HG03097 (cell line): ENCODE data around the gene HMOX2.

Experiments
- ATAC-seq: cut with Tn5 transposase; IDR thresholded peaks from one replicate; pipeline ENCODE4 v1.9.1; 2021; ENCODE audit not compliant: unreplicated experiment, low FRiP score

The HMOX2 gene, protein sequence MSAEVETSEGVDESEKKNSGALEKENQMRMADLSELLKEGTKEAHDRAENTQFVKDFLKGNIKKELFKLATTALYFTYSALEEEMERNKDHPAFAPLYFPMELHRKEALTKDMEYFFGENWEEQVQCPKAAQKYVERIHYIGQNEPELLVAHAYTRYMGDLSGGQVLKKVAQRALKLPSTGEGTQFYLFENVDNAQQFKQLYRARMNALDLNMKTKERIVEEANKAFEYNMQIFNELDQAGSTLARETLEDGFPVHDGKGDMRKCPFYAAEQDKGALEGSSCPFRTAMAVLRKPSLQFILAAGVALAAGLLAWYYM

DNA sequence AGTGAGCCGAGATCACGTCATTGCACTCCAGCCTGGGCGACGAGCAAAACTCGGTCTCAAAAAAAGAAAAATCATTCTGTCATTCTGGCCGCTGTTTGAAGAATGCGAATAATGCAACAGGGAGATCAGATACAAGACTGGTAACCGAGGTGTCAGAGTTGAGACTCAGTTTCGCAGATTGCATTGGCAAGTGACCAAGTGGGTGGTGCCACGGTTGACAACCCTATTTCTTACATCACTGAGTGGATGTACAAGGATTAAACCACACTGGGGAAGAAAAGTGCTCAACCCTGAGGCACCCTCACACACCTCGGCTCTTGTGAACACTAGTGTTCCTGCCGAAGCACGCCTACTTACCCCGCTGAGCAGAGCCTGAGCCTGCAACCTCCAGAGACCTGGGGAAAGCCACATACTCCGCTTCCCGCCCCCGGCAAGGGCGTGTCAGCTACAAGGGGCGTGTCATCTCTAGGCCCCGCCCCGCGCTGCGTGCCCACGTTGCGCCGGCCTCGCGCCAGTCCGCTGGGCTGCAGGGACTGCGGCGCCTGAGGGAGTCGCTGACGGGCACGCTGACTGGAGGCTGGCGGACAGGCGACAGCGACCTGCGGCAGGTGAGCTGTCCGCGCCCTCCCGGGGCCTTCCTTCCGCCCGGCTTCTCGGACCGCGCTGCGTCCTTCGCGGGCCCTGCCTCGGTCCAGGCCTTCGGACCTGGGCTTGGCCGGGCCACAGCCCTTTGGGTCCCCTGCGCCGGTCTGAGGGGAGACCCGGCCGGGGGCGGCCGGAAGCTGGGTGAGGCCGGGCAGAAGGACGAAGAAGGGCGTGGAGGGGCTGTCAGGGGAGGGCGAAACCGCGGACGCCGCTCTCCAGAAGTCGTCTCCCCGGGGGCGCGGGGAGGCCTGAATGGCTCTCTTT, at the start of gene HMOX2:
Gene HMOX2 (plus strand): TSS at position 519 of the 909 bp plus-strand sequence. CDS start 29,127 bp downstream, outside the sequence.
- ATAC-seq, result peak; percentile 84

DNA sequence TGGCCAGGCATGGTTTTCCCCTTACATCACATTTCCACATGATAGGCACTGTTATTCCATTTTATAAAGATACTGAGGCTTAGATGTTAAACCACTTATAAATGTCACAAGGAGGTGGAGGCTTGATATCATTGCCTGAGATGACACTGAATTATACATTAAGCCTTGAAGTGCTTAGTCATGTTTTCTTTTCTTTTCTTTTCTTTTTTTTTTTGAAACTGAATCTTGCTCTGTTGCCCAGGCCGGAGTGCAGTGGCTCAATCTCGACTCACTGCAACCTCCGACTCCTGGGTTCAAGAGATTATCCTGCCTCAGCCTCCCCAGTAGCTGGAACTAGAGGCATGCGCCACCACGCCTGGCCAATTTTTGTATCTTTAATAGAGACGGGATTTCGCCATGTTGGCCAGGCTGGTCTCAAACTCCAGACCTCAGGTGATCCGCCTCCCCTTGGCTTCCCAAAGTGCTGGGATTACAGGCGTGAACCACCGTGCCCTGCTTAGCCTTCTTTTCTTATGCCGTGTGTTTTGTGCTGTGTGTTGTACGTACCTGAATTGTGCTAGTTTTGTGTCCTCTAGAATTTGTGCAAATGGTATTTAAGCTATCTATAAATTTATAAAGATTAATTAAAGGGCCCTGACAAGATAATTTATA, 49.4 kb upstream of the HMOX2 start:
- ATAC-seq, result no peak

DNA sequence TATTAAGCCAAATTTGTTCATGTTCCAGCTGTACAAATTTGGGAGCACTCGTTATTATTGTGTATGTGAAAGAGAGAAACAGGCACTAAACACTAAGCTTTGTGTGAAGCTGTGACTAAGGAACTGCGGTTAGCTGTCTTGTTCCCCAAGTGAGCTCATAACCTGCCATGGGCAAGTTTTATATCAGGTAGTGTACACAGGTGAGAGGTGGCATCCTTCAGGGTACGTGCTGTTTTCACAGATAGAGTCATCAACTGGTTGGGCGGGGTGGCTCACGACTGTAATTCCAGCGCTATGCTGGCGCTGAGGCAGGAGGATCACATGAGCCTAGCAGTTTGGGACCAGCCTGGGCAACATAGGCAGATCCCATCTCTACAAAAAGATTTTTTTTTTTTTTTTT, 47.7 kb upstream of the HMOX2 start:
- ATAC-seq, result no peak

DNA sequence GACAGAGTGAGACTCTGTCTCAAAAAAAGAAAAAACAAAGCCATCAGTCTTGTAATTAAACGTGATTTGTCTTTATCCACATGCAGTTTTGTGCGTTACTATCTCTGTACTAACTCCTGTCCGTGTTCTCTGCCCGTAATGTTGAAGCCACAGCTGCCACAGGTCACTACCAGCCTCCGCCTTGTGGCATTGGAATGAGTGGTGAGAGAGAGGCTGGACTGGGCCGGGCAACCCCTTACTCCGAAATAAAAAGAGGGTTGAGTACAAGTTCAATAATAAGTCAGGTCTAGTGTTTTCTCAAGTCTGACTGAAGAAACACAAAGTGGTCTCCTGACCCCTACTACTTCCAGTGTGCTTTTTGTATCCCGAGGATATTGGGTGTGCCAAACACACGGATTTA, 45.2 kb upstream of the HMOX2 start:
- no peak for ATAC-seq

DNA sequence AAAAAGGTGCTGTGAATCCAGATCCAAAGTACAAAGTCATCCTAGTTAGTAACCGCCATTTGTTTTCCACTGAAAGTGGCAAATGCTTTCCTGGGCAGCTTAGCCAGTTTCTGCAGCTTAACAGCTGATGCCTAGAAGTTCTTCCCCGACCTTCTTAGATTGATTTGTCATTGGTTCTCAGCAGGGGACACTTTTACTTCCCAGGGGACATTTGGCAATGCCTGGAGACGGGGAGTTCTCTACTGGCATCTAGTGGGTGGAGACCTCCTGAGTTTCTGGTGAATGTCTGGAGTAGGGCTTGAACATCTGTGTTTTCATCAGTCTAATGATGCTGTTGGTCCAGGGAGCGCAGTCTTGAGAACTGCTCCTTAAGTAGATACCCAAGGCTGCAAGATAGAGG, 43.0 kb upstream of the HMOX2 start:
- ATAC-seq, result no peak

DNA sequence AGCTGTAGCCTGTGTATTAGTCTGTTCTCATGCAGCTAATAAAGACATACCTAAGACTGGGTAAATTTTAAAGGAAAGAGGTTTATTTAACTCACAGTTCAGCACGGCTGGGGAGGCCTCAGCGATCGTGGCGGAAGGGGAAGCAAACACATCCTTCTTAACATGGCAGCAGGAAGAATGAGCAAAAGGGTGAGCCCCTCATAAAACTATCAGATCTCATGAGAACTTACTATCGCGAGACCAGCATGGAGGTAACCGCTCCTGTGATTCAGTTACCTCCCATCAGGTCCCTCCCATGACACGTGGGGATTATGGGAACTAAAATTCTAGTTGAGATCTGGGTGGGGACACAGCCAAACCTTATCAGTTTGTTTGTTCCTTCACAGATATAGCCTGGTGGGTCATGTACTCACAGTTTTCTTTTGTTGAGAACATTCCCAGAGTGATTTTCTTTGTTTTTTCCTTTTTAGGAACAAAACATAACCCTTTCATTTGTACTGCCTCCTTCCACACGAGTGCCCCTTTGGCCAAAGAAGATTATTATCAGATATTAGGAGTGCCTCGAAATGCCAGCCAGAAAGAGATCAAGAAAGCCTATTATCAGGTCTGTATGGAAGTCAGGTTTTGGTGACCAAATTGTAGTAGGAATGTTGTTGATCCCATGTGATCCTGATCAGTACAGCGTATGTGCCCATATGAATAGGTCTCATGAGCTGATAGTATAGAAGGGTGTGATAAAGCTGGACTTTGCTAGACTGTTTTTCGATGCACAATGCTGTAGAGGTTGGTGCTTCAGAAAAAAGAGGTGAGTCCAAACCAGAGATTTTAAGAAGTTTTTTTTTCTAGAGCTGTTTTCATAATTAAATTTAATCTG, 42.0 kb upstream of the HMOX2 start:
- ATAC-seq, result no peak

DNA sequence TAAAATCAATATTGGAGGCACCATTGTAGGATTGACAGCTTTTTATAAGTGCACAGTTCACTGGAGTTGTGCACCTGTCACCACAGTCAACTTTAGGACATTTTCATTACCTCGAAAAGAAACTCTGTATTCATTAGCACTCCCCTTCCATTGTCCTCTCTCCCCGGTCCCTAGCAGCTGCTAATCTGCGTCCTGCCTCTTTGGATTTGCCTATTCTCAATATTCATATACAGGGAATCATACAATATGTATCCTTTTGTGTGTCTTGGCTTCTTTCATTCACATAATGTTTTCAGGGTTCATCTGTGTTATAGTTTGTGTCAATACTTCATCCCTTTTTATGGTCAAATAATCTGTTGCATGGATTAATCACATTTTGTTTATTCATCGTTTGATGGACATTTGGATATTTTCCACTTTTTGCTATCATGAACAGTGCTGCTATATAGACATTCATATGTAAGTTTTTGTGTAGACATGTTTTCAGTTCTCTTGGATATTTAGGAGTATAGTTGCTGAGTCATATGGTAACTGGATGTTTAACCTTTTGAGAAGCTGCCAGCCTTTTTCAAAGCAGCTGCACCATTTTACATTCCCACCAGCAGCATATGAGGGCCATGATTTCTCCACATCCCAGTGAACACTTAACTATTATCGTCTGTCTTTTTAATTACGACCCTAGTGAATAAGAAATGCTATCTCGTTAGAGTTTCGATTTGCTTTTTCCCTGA, 40.7 kb upstream of the HMOX2 start:
- no peak for ATAC-seq

DNA sequence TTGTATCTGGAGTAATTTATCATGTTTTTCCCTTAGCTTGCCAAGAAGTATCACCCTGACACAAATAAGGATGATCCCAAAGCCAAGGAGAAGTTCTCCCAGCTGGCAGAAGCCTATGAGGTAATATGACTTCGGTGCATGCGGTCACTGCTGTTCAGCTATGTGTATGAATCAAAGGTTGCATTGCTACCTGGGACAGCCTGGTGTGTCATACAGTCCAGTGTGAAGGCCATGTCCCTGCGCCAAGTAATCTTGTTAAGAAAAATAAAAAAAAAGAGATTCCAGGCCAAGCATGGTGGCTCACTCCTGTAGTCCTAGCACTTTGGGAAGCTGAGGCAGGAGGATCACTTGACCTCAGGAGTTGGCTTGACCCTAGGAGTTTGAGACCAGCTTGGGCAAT, 38.8 kb upstream of the HMOX2 start:
- no peak for ATAC-seq

DNA sequence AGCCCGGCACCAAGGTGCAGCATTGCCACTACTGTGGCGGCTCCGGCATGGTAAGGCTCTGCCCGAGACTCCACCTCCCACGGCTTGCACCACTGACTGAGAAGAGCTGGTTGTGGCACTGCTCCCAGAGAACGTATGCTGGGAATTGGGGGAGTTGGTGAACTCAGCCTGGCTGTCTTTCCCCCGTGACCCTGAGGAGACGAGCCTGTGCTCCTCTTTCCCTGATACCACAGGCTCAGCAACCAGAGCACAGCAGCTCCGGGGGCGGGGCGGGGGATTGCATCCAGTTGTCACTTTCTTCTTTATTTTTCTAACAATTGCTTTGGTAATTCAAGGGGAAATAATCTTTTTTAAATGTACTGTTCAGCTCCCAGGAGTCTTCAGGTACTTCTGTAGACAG, 33.8 kb upstream of the HMOX2 start:
- ATAC-seq, result no peak

DNA sequence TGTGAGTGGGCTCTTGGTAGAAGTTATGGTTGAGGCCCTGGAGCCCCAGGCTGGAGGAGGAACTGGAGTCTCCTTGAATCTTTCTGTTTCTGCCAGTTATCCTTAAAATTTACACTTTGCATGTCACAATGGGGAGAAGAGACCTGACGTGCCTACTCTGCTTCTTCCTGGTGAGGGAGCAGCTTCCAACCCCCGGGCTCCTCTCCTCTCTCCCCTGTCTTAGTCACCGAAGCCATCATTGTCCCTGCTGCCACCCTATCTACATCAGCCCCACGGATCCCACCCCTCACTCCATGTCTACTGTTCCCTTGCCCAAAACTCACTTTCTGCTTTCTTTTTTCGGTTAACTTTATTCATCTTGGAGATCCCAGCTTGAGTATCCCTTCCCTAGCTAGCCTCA, 32.9 kb upstream of the HMOX2 start:
- no peak for ATAC-seq

DNA sequence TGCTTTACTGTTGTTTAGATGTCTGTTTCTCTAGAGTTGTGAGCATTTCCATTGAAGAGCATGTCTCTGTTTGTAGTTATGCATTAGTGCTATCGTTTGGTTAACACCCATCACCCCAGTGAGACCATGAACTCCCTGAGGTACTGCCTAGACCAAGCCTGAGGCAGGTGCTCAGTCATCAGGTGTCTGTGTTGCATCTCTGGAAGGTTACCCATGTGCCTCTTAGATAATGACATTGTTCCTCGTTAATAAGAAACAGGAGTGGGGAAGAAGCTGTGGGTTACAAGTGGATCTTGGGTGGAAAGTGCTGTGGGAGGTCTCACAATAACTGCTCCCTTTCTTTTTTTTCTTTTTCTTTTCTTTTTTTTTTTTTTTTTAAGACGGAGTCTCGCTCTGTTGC, 32.2 kb upstream of the HMOX2 start:
- no peak for ATAC-seq

DNA sequence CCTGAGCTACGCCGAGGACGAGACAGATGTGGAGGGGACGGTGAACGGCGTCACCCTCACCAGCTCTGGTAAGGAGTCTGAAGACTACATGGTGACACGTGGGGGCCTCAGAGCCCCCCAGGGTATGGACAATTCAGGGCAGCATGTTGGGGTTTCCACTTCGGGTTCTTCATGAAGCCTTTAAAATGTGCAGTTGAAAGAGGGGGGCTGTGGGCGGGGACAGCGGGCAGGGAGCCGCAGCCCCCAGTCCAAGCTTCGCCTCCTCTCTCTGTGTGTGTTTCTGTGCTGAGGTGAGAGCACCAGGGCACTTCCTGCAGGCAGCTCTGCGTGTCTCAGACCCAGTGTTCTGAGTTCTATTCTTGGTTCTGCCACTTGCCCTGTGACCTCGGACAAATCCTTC, 25.8 kb upstream of the HMOX2 start:
- ATAC-seq, result no peak

DNA sequence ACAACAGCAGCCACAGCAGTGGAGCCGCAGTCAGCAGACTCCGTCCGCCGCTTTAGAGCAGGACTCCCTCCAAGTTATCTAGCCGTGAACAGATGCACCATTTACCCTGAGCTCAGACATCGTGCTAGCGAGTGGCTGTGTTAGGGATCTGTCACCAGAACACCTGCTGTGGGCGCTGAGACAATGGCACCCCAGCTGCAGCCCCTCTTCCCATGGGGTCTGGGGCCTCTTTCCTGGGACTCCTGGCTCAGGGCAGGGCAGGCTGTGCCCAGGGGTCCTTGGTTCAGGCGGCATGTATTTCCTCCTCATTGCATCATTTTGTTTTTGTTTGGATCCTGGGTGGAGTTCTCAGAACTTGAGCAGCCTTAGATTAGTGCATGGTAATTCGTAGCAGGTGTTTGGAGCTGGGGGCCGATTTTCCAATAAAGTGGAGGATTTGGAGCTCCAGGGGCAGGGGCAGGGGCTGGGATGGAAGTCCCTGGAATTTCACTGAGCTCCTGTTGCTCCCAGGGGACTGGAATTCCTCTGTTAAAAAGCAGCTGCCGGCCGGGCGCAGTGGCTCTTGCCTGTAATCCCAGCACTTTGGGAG, 25.2 kb upstream of the HMOX2 start:
- no peak for ATAC-seq

DNA sequence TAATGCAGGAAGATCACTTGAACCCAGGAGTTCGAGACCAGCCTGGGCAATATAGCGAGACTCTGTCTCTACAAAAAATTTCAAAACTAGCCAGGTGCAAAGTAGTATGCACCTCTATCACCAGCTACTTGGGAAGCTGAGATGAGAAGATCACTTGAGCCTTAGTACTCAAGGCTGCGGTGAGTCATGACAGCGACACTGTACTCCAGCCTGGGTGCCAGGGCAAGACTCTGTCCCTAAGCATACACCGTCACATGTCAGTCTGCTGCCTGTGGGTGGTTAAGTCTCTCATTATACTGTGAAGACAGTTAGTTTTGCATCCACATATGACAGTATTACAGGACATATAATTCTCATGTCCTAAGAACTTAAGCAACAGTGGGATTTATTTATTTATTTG, 23.5 kb upstream of the HMOX2 start:
- no peak for ATAC-seq

DNA sequence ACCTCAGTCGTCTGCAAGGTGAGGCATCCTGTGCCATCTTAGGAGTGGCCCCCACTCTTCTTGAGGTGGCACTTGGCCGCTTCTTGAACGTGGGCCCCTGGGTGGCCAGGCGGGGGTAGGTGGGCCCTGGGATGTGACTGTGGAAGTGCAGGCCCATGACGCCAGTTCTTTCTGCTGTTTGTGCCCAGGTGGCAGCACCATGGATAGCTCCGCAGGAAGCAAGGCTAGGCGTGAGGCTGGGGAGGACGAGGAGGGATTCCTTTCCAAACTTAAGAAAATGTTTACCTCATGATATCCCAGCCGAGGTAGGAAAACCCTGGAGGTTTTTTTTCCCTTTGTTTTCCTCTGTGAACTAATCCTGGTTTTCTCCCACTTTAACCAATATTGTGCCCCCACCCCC, 21.6 kb upstream of the HMOX2 start:
- ATAC-seq, result no peak

DNA sequence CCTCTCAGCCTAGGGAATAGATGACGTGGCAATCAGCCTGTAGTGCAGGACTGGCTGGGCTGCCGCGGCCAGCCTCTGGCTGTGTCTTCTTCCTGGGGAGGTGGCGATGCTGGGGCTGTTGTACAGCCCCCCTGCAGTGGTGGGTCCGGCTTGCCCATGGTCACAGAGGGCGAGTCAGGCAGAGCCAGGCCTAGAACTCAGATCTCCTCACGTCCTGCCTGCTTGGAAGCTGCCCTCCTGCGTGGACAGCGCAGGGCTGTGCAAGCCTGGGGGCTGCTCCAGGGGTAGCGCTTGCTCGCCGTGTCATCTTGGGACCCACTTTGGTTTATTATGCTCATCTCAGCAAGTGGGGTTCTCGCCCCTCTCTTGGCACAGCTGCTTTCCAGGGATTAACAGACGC, 21.1 kb upstream of the HMOX2 start:
- no peak for ATAC-seq

DNA sequence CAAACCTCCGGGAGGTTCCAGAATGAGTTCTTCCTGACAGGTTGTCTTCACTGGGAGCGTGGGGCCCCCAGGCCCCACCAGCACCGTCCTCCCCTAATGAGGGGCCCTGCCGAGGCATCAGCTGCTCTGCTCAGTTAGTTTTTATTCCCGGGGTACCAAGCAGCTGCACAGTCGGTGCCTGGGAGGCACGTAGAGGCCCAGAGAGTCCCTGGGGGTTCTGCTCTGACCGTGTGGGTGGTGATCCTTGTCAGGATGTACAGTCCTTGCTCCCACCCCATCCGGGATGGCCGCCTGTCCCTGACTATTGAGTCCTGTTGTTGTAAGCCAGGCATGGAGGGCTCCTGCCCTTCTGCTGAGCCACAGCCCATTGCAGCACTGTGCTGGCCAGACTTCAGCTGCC, 20.2 kb upstream of the HMOX2 start:
- no peak for ATAC-seq

DNA sequence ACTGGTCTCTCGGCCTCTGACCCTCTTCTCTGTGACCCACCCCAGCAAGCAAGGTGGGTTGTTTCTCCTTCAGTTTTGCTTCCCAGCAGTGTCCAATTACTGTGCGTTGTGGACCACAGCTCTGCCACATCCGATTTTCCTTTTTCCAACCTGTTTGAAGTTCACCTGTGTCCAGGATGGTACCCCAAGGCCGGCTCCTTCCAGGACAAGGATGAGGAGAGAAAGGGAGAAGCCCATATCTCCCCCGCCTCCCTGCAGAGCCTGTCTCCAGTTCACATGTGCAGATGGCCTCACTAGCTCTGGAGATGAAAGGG, 15.3 kb upstream of the HMOX2 start:
- ATAC-seq, result no peak

DNA sequence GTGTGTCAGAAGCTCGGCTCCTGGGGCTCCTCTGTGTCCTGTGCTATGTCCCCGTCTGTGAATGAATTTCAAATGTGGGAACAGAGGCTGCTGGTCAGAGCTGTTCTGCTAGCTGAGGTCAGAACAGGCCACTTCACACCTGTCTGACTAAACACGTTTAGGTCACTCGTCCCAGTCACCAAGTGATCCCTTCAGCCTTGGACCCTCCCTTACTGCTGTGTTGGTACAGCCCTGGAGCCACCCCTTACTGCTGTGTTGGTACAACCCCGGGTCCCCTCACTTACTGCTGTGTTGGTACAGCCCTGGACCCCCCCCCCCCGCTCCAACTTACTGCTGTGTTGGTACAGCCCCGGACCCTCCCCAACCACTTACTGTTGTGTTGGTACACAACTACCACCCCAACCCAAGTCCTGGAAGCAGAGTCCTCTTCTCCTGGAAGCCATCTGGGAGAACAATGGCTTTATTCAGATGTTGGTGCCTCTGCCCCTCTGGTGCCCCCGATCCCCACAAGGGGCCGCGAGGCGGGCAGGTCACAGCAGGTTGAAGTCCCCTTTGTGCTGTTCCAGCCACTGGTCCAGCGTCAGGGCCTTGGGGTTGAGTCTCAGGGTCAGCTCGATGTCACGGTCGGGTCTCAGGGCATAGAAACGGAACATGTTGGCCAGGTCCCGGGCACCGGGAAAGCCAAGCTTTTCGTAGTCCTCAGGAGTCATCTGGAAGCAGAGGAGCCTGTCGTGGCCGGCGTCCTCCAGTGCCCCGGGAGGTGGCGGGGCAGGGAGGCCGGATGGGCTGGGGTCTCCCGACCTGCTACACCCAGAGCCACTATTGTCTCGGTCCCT, 14.7 kb upstream of the HMOX2 start:
- no peak for ATAC-seq
